K562 (cell line): ENCODE measurements around the gene CCDC13.

Experiments
- CBX2 ChIP-seq: fragments of 200-600 bp; sonication (generic); IDR thresholded peaks from one replicate; pipeline ENCODE4 v1.6.1; 2012; ENCODE audit warnings: mild to moderate bottlenecking, low read length, inconsistent platforms; ENCODE audit not compliant: insufficient read depth, poor library complexity, severe bottlenecking
- CTCF ChIP-seq, 3 experiments: IDR thresholded peaks in 2 of 3; conservative IDR thresholded peaks in 1 of 3; 2 replicates each; pipeline ENCODE4 v1.5.1; 2011 to 2012; ENCODE audit warnings: low read length in 3 of 3, mild to moderate bottlenecking in 3 of 3, control low read depth in 2 of 3, improper control_type of control experiment in 1 of 3, inconsistent platforms in 1 of 3, low read depth in 1 of 3, mixed read lengths in 1 of 3, moderate library complexity in 1 of 3; ENCODE audit not compliant: insufficient read depth in 2 of 3
- REST ChIP-seq, 2 experiments: fragments of 450-650 bp; formaldehyde crosslinking in 1 of 2; IDR thresholded peaks; 2 replicates each; pipeline versions ENCODE4 v1.4.0 to v1.6.1; 2014 to 2020; ENCODE audit warnings: mild to moderate bottlenecking in 2 of 2, borderline replicate concordance in 1 of 2, low read depth in 1 of 2
- SREBF2 ChIP-seq: sonication (generic); formaldehyde crosslinking; IDR thresholded peaks from 2 replicates; pipeline ENCODE4 v1.4.0; 2020; ENCODE audit warnings: mild to moderate bottlenecking, missing genetic modification reagents
- ZNF316 ChIP-seq: fragments of 450-650 bp; IDR thresholded peaks from 2 replicates; pipeline ENCODE4 v1.6.1; 2016

DNA sequence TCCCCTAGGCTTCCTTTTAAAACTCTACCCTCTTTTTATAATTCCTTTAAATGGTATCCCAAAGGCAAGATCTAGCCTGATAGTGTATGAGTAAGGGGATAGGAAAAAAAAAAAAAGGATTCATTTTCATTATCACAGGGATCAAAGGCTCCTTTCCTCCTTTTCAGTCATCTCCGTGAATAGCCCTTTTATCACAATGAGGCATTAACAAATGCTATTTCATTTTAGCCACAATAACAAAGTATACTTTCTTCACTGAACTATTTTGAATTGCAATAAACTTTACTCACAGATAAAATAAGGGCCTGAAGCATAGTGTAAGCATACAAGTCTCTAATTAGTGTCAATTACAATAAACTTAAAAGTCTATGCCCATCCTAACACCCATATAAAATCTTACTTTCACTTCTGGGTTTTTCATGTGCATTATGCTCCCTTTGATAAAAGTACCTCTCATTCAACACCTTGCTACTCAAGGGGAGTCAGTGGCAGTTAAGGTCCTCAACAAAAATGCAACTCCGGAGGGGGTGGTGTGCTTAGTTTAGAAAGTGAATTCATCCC lies 22.6 kb upstream of the CCDC13 start:
- TF ChIP-seq ZNF316: no peak
- TF ChIP-seq CTCF (IDR thresholded peaks at IDR 0.05 in 2 of 3, conservative IDR thresholded peaks at IDR 0.05 in 1 of 3; ENCODE audit: insufficient read depth in 2 of 3, low read depth in 1 of 3, low read length in 3 of 3): no peak
- no peak for TF ChIP-seq SREBF2
- TF ChIP-seq CBX2: no peak
- TF ChIP-seq REST (IDR thresholded peaks at IDR 0.05; ENCODE audit: borderline replicate concordance): no peak
- no peak for TF ChIP-seq REST (CRISPR knock-in tag; IDR thresholded peaks at IDR 0.05; ENCODE audit: low read depth)
